LoVo (cell line): ENCODE data around the gene TBL1X.
"Not testable (repeated sequence)": the region's sequence is repeated elsewhere in the genome, so short reads cannot be mapped to it uniquely, and the experiment has no call there.

Experiments used
- DNase-seq: peaks from one replicate; pipeline ENCODE4 v3.0.0-alpha.2; 2016; ENCODE audit warnings: low spot score

The TBL1X gene

DNA sequence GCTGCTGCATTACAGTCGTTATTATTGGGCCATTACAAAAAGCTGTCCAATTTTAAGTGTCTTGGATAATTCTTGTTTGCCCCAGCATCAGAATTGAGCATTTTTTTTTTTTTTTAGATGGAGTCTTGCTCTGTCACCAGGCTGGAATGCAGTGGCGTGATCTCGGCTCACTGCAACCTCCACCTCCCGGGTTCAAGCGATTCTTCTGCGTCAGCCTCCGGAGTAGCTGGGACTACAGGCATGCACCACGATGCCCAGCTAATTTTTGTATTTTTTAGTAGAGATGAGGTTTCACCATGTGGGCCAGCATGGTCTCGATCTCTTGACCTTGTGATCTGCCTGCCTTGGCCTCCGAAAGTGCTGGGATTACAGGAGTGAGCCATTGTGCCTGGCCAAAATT lies 71.3 kb downstream of the TBL1X start:
- DNase-seq: not testable (repeated sequence)

DNA sequence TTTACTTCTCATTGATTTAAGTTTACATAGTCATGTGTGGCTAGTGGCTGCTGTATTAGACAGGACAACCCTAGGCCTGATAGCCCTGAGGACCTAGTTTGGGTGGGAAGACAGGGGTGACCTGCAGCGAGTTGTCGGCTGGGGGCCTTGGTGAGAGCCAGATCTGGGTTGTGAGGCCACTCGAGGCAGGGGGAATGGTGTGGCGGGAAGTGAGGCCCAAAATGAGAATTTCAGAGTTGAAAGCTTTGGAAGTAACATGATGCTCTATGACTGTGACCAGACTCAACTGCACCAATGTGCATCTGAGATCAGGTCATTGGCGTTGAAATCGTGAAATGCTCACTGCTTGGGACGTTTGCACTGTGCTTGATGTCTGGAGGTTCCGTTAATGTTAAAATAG lies 72.9 kb downstream of the TBL1X start:
- DNase-seq: no peak

DNA sequence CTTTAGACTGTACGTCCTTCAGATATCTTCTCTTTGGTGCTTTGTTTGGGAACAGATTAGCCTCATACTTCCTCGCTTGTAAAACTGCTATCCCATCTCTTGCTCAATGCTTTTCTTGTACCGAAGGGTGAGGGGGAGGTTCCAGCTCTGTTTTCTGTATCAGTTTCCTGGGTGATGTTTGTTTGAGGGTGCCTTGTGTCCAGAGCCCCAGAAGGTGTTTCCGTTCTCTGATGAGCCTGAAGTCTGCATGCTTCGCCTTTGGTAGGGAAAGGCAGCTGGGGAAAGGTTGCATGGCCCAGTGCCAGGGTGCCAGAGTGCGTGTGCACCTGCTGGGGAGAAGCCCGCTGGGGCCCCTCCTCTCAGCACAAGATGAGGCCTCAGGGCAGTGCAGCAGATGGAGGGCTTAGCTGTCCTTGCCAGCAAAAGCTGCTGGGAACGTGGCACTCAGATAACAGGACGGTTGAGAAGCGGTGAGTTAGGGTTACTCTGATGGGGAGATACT lies 73.7 kb downstream of the TBL1X start:
- DNase-seq: no peak

DNA sequence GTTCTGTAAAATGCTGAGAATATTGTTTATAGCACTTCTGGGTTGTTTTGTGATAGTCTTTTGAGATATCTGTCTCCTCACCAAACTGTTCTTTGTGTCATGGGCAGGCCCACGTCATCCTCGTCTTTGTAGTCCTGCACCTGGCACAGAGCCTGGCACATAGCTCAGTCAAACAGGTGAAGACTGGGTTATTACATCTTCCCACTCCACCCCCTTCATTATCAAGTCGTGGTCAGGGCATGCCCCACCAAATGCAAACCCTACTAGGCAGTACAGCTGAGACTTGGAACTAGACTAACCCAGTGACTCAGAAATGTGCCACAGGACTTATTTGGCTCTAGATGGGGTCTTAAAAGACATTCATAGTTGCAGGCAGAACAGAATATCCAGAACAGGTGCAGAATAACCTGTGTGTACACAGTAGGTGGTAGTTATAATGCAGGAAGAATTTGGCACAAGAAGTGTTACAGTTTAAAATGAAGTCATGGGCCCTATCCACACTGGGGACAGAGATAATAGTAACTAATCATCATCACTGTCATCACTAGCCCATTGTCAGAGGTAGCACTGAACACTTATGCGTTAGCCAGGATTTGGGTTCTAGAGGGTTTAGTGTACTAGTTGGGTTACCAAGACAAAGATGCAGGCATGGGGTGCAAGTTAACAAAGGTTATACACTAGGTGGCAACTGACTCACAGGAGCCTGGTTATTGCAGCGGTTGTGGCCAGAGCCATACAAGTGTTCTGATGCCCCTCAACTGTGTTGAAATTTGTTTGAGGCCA lies 74.9 kb downstream of the TBL1X start:
- no peak for DNase-seq

DNA sequence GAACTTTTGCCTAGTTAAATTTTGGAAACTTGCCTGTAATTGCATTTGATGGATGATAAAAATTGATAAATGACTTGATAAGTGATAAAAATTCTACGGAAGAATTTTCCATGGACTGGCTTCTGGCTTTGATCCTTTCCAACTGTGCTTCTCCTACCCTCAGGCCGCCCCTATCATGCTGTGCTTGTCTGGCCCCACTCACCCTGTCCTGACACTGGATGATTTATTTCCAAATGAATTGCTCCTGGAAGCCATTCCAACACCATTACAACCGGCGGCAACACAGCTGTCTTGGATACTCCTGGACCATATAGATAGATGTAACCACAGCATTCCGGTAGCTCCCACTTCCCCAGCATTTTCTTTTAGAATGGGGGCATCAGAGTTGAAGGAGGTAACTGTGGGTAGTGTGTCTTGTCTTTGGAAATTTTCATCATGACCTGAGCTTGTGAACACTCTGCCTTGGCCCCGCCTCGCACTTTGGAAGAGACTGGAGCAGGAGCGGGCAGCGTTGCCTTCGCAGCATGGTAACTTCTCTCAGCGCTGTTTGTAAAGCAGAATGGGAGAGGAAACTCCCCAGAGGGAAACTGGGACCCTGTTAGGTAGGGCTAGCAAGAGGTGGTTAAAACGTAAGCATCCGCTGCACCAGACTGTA lies 77.4 kb downstream of the TBL1X start:
- DNase-seq: no peak

DNA sequence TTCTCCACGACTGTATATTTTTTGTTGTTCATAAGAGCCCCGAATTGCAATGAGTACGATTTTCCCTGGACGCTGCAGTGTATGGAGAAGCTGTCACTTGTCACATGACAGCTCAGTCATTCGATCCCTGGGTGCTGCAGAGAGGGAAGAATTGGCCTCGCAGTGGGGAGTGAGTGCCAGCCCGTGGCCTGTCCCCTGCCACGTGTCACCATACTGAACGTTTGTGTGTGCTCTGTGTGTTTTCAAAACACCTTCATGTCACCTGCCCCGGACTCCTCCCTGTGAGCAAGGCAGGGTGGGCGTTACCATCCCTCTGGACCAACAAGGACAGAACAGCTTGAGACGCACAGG lies 77.9 kb downstream of the TBL1X start:
- no peak for DNase-seq

DNA sequence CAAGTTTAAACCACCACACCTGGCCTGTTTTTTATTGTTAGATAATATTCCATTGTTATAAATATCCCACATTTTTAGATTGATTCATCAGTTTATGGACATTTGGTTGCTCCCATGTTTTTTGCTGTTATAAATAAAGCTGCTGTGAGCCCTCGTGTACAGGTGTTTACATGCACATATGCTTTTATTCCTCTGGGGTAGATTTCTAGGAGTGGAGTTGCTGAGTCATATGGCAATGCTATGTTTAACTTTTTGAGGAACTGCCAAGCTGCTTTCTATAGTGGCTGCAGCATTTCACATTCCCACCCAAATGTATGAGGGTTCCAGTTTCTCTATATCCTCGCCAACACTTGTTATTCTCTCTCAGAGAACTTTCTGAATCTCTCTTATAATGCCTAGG lies 90.5 kb downstream of the TBL1X start:
- no peak for DNase-seq

DNA sequence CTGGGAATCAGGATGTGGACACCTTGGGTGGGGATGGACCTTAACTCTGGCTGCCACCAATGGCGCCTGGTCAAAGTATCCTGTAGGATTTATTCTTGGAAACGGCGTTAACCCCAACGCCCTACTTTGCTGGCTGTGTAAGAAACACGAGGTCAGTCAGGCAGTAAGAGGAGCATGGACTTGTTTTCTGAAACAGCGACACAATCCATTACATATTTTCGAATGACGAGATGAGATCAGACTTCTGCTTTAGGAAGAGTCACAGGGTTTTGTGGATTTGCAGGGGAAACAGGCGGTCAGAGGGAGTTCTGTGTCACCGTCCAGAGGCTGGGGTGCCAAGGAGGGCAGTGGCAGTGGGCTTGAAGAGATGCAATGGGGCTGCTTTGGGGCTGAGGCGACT lies 92.2 kb downstream of the TBL1X start:
- no peak for DNase-seq

DNA sequence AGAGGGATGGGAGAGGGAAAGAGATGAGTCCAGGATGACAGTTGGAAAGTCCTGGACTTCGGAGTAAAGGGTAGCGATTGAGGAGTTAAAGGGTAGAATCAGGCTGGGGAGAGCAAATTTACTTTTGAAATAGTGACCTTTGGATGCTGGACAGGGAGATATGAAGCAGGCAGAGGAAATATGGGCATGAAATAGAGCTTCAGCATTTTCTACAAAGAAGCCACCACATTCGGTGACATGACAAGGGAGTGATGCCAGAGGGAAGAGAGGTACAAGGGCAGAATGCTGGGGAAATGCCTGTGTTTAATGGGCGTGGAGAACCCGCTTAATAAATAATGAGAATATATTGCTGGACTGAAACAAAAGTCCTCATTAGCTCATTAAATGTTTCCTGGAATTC lies 92.7 kb downstream of the TBL1X start:
- DNase-seq: no peak

DNA sequence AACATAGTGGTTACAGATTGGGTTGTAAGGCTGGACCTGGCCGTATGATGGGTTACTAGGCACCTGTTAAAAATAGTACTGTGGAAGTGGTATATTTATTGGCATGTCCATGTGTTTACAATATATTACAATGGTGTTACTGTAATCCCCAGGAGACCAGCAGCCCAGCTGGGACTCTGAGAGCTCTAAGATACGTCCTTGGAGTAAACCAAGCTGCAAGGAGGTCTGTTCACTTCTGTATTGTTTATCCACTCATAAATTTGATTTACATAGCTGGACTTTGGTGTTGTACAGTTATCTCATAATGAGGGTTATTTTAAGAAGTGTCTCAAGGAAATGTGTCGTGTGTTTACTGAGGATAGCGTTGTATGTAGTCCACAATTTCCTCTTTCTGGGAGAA lies 93.8 kb downstream of the TBL1X start:
- DNase-seq: no peak

DNA sequence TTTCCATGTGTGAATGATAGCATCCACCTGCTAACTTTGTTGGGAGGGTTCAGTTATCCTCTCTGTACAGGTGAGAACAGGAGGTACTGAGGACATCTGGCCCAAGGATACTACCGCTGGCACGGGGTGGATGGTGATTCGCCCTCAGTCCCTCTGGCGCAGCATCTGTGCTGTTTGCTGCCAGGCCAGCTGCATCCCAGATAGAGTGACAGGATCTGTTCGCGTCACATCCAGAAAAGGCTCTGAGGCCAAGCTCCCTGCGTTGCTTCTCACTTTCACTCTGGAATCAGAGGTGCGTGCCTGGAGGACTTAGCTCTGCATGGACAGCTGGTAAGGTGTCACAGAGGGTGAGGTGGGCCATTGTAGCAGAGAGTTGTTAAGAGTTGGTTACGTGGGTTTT lies 95.4 kb downstream of the TBL1X start:
- no peak for DNase-seq

DNA sequence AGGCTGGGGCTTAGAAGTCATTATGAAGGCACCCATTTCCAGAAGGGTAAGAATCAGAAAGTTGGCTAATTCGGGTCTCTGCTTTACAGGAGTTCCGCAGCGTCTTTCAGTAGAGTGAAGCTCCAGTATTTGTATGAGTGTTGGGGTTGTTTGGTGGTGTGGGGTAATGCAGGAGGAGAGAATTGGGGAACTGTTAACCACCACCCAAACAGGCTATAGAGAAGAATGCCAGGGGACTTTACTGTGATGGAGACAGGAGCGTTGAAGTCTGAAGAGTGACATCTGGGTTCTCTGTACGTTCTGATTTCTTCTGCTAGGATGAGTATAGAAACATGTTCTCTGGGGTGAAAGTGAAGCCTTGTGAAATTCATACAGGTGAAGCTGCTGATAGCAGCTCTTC lies 96.3 kb downstream of the TBL1X start:
- no peak for DNase-seq

DNA sequence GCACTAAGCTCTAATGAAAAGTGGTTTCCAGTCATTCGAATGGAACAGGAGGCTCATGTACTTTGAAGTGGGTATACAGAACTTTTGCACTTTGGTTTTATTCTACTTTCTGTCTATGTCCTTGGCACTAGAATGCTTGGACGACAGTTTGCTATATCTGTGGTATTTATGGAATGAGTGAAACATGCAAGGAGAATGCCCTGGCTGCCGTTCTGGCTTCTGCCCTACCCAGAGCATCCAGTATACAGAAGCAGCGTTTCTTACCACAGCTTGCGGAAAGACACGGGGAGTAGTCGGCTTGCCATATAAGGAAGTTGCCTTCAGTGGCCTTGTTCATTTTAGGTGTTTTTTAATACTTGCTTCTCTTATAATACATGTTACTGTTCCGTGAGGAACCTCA lies 98.0 kb downstream of the TBL1X start:
- peak; percentile 7 for DNase-seq

DNA sequence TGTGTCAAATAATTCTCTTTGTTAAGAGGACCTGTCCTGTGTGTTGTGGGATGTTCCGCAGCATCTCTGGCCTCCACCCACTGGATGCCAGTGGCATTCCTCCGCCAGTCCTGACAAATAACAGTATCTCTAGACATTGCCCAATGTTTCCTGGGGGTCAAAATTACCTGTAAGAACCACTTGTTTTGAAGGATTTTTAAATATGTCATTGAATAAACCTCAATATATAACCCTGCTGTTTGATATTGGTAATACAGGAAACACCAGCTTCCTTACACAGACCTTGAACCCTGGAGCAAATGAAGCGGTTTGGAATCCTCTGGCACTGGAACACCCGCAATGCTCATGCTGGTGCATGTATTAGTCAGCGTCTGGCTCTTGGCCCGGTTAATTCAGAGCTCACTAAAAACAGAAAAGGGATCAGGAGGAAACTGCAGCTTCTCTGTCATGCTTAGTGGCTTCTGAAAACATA lies 101.3 kb downstream of the TBL1X start:
- no peak for DNase-seq

DNA sequence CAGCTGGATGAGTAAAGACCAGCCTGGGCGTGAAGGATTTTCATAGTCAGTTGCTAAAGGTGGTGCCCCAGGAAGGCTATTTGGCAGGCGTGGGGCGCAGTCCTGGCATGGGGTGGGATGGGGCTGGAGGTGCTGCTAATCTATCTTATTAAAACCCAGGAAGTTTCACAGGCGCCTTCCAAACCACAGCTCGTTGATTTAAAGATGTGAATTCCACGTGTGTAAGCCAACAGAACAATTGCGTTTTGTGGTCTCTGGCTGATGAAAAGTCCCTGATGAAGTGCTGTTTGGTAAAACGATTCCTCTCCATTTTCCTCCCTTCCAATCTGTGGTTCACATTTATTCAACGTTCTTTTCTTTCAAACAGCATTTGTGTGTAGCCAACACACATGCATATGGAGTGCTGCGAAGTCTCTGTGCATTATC lies 105.0 kb downstream of the TBL1X start:
- no peak for DNase-seq

DNA sequence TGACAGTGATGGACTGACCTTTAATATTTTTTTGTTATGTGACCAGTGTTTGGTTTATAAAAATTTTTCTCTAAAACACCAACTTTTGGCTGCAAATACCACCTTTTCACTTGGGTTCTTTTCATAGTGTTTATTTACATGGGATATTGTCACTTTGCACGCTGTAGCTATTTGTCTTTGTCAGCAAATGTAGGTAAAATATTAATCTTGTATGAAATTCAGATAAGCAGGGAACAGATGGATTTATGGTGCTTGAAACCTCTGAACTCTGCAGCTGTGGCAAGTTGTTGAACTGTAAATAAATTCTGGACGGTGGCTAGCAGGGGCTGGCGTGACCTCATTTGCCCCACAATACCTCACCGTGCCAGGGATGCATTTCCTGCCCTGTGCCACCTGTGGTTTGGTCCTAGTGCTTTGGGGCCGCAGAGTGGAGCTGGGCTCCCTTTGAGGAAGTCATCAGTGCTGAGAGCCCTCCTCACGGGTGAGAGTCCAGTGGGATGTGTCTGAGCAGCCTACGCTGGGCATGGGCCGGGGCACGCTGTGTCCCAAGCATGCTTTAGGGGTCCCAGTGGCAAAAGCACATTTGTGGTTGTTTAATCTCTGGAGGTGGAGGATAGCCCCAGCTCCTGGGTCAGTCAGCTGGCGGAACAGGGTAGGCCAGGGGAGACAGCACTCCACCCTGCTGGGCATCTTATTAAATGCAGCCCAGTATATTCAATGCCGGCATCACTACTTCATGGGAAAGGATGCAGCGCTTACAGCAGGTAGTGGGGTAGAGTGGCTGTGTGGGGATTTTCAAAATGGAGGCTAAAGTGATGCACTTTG lies 108.6 kb downstream of the TBL1X start:
- no peak for DNase-seq

DNA sequence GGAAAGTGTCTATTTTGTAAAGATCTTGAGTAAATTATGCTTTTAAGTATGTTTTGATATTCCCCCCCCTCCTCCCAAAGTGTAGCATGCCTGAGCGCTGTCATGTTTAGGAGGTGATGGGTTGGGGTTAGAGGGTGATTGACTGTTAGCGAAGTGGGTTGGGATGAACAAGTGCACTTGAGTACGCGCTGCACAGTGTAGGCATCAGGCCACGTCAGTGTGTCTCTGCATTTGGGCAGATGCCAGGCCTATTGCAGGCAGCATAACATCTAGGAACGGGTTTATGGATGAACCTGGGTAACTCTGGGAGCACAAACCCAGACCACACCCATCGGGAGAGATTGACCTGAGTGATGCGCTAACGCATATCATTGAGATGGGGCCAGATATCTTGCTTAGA lies 111.2 kb downstream of the TBL1X start:
- DNase-seq: no peak

DNA sequence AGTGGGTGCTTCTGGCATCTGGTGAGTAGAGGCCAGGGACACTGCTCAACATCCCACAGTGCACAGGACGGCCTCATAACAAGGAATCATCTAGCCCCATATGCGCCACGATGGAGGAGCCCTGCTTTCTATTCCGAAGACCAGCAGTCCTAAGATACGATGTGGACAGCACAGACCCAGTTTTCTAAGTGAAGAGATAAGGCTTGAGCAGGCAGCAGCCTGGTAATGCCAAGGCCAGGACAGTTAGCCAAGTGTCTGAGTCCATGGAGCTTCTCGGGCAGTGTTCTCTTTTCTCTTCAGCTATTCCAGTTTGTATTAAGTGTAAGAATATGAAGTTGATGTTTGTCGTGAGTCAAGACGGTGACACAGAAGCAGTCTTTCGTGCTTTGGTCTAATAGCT lies 112.7 kb downstream of the TBL1X start:
- DNase-seq: no peak

DNA sequence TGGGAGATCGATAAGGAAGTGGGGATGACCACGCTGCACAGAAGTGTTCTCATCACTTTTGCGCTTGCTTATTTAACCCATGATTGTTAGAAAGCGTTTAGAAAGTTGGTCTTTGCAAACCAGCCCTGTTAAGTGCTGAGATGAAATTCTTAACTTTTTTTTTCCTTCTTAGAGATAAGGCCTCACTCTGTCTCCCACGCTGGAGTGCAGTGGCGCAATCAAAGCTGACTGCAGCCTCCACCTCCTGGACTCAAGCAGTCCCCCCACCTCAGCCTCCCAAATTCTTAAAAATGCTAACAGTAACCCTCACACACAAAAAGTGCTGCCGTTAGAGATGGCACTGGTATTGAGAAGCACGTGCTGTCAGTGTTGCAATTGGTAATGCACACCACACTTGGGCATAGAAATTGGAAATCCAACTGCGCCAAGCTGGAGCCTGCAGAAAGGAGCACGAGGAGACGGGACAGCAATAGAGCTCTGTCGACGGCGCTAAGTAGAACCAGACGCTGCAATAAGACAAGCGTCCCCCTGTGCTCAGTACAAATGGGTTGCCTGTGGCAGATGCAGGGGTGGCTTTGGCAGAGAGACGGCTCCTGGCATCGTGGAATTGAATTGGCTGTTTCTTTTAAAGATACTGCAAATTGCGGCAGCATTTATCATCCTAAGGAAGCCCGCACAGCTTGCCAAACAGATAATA lies 113.4 kb downstream of the TBL1X start:
- no peak for DNase-seq

DNA sequence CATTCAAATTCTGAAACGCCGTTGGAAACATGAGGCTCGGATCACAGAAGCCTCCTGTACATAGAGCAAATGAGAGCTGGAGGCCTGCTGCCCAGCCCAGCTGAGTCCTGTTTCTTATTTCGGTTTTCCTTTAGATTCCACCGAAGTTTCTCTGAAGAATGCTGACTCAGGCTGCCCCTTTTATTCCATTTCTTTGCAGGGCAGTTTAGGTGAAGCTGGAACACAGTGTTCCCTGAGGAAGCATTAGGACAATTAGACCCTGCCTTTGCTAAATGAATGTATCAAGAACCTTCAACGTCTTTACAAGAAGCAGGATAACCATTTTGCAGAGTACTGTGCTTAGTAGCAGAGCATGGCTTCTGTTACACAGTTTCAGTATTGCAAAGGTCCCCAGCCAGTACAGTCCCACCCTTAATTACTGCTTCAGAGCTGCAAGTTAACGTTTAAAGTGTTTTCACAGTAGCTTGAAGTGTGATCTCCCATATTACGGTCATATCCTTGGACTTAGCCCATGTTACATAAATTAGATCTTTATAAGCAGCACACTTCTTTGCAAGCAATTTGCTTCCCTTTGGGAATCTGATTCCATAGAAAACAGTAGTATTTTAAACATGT lies 117.0 kb downstream of the TBL1X start:
- DNase-seq: no peak

DNA sequence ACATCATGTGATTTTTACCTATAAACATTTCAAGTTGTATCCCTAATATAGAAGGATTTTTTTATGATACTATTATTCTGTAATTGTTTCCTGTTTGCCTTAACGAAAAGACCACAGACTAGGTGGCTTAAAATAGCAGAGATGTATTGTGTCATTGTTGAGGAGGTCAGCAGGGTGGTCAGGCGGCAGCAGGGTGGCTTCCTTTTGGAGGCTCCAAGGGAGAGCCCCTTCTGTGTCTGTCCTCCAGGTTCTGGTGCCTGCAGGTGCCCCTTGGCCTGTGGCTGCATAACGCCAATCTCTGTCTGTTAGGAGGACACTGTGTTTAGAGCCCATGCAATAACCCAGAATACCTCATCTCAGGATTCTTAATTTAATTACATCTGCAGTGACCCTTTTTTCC lies 118.1 kb downstream of the TBL1X start:
- no peak for DNase-seq

DNA sequence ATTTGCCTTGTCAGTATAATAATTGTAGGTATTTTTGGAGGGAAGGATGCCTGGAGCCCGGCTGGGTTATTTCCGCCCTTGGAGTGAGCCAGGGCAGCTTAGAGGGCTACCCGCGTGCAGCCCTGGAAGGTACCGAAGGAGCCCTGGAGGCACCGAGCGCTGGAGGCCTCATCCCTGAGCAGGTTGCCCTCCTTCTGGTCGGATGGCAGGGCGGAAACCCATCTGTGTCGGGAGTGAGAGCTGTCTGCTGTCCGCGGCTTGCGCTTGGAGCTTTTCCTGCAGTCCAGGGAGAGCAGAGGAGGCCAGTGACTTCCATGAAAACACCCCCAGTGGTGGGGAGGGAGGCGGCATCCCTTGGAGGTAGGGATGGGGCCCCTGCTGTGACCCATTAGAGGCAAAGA lies 122.1 kb downstream of the TBL1X start:
- no peak for DNase-seq
